Cardiac muscle cell (in vitro differentiated cells and primary cell): ENCODE results near the gene DCLK1. TPM values are rescaled to one million over a fixed set of nuclear protein-coding genes. Genes with fewer than 3 reads are reported as not detected.

Experiments used
- DNase-seq, 2 donors: peaks; one replicate each; pipeline versions ENCODE4 v3.0.0 to v3.0.0-alpha.2; 2010 to 2017; ENCODE audit warnings: low read depth in 1 of 2, low spot score in 1 of 2
- H3K27ac ChIP-seq: fragments of 200-600 bp; sonication (generic); 2 replicates; pipeline ENCODE4 v1.5.1; 2016
- H3K27me3 ChIP-seq: fragments of 200-600 bp; sonication (generic); 2 replicates; pipeline ENCODE4 v1.6.0; 2016; ENCODE audit warnings: control low read depth
- H3K36me3 ChIP-seq: fragments of 200-600 bp; sonication (generic); 2 replicates; pipeline ENCODE4 v1.5.1; 2016; ENCODE audit warnings: control low read depth
- H3K4me1 ChIP-seq: fragments of 200-600 bp; sonication (generic); 2 replicates; pipeline ENCODE4 v1.8.1; 2017; ENCODE audit warnings: low read depth, mild to moderate bottlenecking, mixed run types
- H3K4me3 ChIP-seq: fragments of 200-600 bp; sonication (generic); 2 replicates; pipeline ENCODE4 v1.5.1; 2016; ENCODE audit warnings: mild to moderate bottlenecking
- H3K9me3 ChIP-seq: fragments of 200-600 bp; sonication (generic); 2 replicates; pipeline ENCODE4 v1.5.1; 2017; ENCODE audit warnings: low read depth, mild to moderate bottlenecking, control low read depth
- CTCF ChIP-seq: IDR thresholded peaks from 2 replicates; pipeline ENCODE4 v1.5.1; 2012; ENCODE audit warnings: low read depth, mild to moderate bottlenecking, low read length
- polyA plus RNA-seq: library from polyadenylated mRNA; unstranded; fragments of >200 nt; fragmentation: Nextera tagmentation; extraction: Ambion mirVana; gene quantifications from 2 replicates; pipeline ENCODE4 v1.2.1, GENCODE V29; 2016
- total RNA-seq: library from RNA; depleted of rRNA; stranded (reverse); fragments of >200 nt; gene quantifications from 2 replicates; pipeline ENCODE4 v1.2.3, GENCODE V29; 2016

The DCLK1 gene
- total and polyA plus RNA-seq, 2 experiments from 2014 or later = 0.09 TPM; not detected in 1

- no peak for DNase-seq
- H3K27me3 ChIP-seq = no peaks in the 10 kb centered on the region
- TF ChIP-seq CTCF = no peak
These were observed 363.8 kb downstream of the DCLK1 start for GRCh38 chr13:35767256-35767976.

GRCh38 chr13:35766663-35767062 is 364.5 kb downstream of the DCLK1 start:
- Histone ChIP-seq H3K27ac (no peak overlapping the region), H3K27me3 (no peaks in the 10 kb centered on the region), H3K4me1 (no peaks in the 10 kb centered on the region), H3K9me3 (no peaks in the 10 kb centered on the region), H3K36me3 (no peaks in the 10 kb centered on the region), H3K4me3 (no peak overlapping the region)
- DNase-seq = no peak
- TF ChIP-seq CTCF = no peak

More at GRCh38 chr13:35767256-35767976, 363.8 kb downstream of the DCLK1 start:
- Histone ChIP-seq H3K4me3 (no peak overlapping the region), H3K4me1 (no peaks in the 10 kb centered on the region), H3K9me3 (no peaks in the 10 kb centered on the region), H3K27ac (no peak overlapping the region), H3K36me3 (no peaks in the 10 kb centered on the region)

- TF ChIP-seq CTCF = no peak
- Histone ChIP-seq H3K4me1 (no peaks in the 10 kb centered on the region), H3K9me3 (no peaks in the 10 kb centered on the region), H3K27ac (no peak overlapping the region), H3K27me3 (no peaks in the 10 kb centered on the region), H3K36me3 (no peaks in the 10 kb centered on the region), H3K4me3 (no peak overlapping the region)
- DNase-seq = no peak
These were observed 365.2 kb downstream of the DCLK1 start for GRCh38 chr13:35765941-35766340.

- no peak overlapping the region for H3K27ac ChIP-seq
- DNase-seq = no peak
- no peak for TF ChIP-seq CTCF
- no peaks in the 10 kb centered on the region for H3K36me3 ChIP-seq
- no peaks in the 10 kb centered on the region for H3K9me3 ChIP-seq
- H3K4me1 ChIP-seq = no peaks in the 10 kb centered on the region
- H3K4me3 ChIP-seq = no peak overlapping the region
- no peaks in the 10 kb centered on the region for H3K27me3 ChIP-seq
These were observed 365.8 kb downstream of the DCLK1 start for GRCh38 chr13:35765366-35765765.

- no peak overlapping the region for H3K4me3 ChIP-seq
- H3K27ac ChIP-seq = no peak overlapping the region
- no peaks in the 10 kb centered on the region for H3K36me3 ChIP-seq
- H3K4me1 ChIP-seq = no peaks in the 10 kb centered on the region
- no peaks in the 10 kb centered on the region for H3K27me3 ChIP-seq
- no peak for DNase-seq
- no peak for TF ChIP-seq CTCF
- no peaks in the 10 kb centered on the region for H3K9me3 ChIP-seq
These were observed 366.7 kb downstream of the DCLK1 start for GRCh38 chr13:35764326-35765015.
